Measurements from ENCODE around the gene RARS2.
"Not testable (repeated sequence)": the region's sequence is repeated elsewhere in the genome, so short reads cannot be mapped to it uniquely, and the experiment has no call there.

Gene RARS2

DNA sequence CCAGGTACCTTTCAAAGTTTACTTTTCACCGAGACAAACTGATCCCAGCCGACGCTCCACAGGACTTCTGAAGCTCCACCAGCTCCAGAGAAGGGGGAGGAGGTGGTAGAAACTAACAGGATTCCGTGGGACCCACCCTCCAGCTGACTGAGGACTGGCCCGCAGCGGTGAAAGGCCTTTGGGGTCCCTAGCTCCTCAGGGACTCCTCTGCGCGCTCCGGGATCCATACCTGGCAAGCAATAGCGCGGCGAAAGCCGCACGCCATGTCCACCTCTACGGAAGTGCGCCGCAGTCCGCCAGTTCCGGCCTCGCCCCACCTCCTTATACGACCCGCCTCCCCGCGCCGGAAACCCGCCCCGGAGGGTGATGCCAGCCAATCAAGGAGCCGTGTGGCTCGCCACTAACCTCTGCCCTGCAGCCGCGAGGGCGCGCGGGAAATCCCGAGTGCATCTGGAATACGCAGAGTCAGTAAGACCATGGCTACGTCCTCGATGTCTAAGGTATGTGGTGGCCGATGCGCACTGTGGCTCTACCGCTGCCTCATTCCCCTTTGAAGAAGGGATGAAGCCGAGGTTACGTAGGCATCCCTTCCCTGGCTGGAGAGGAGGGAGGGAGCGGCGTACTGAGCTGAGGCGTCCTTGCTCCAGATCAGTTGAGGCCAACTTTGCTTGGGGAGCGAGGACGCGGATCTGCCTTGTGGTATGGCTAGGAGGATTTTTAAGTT is at the start of gene RARS2, which contains the start of gene ORC3:
RARS2 (minus strand) TSS at position 295 of the 724 bp plus-strand sequence; CDS start at position 265, 30 bp downstream.
ORC3 (plus strand) TSS at position 443 of the 724 bp plus-strand sequence; CDS start at position 477, 34 bp downstream.
- DNase-seq = peak; percentile 85 to 86

GRCh38 chr6:87639373-87639772 is 49.6 kb upstream of the RARS2 start:
- DNase-seq = no peak

DNA sequence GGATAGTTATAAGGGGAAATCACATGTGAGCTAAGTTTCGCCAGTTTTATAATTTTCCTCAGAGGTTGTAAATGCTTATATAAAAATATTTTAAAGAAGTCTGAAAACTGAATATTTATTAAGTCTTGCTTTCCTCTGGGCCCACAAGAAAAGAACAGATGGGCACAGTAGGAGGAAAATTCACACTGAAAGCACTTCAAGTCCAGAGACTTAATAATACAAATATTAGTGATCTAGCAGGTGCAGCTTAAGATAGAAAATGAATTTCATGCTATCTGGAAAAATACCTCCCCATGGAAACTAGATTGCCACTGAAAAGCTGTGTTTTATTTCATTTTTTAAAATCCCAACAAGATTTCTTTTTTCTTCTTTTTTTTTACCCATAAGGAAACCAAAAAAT is 47.3 kb upstream of the RARS2 start:
- no peak for DNase-seq

- DNase-seq = no peak
These were observed 46.5 kb upstream of the RARS2 start for GRCh38 chr6:87636315-87636714.

- DNase-seq = no peak
These were observed 44.1 kb upstream of the RARS2 start for GRCh38 chr6:87633851-87634250.

DNA sequence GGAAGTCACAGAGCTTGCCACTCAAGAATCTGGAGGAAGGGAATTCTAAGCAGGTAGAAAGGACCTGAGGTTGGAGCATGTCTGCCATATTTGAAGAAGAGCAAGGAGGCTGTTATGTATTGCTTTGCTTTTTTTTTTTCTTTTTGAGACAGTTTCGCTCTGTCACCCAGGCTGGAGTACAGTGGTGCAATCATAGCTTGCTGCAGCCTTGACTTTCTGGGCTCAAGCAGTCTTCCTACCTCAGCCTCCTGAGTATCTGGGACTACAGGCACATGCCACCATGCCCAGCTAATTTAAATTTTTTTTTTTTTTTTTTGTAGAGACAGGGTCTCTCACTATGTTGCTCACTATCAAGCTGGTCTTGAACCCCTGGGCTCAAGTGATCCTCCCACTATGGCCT is 41.0 kb upstream of the RARS2 start:
- no peak for DNase-seq

DNA sequence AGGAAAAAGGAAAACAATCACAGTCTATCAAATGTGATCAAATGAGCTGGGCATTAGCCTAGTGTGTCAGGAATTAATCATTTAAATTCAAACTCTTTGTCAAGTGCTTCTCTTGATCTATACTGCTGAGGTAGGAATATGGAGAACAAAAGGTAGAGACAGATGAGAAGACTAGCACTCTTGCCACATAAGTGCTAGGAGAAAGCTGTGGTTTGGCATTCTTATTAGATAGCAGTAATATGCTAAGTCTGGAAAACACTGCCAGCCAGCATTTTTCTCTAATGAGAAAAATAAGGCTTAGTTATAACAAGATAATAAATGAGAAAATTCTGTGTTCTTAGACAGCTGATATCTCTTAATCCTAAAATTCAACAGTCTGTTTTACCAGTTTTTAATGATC is 39.1 kb upstream of the RARS2 start:
- no peak for DNase-seq

- no peak for DNase-seq
These were observed 38.6 kb upstream of the RARS2 start for GRCh38 chr6:87628424-87628823.

GRCh38 chr6:87623248-87623647 is 33.5 kb upstream of the RARS2 start:
- no peak for DNase-seq

GRCh38 chr6:87618531-87618930 is 28.7 kb upstream of the RARS2 start:
- no peak for DNase-seq

DNA sequence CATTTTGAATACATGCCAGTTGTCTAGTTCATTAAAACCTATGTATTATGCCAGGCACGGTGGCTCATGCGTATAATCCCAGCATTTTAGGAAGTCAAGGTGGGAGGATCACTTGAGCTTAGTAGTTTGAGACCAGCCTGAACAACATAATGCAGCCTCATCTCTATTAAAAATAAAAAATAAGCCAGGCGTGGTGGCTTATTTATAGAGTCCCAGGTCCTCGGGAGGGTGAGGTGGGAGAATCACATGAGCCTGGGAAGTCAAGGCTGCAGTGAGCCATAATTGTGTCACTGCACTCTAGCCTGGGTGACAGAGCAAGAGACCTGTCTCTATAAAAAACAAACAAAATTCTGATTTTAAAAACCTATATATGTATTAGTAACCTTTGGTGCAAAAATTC is 27.6 kb upstream of the RARS2 start:
- DNase-seq = no peak

DNA sequence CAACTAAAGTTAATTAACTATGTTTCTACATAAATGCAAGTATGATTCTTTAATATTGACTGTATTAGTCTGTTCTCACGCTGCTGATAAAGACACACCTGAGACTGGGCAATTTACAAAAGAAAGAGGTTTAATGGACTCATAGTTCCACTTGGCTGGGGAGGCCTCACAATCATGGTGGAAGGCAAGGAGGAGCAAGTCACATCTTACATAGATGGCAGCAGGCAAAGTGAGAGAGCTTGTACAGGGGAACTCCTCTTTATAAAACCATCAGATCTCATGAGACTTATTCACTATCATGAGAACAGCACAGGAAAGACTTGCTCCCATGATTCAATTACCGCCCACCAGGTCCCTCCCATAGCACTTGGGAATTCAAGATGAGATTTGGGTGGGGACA is 23.2 kb upstream of the RARS2 start:
- DNase-seq = not testable (repeated sequence)

DNA sequence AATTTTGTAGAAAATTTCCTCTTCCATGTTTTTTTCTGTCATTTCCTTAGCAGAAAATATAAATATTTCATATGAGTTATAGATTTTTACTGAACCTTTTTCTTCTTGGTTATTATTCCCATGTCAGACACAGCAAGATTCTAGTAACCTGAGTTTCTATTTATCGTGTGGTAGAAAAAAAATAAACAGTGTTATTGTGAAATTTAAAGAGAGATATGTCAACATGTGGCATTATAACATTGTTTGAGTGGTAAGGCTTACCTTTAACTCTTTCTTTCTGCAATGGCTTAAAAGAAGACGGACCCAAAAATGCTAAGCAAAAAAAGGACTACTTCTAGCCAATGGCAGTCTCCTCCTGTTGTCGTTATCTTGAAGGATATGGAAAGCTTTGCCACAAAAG is 19.0 kb upstream of the RARS2 start:
- no peak for DNase-seq

DNA sequence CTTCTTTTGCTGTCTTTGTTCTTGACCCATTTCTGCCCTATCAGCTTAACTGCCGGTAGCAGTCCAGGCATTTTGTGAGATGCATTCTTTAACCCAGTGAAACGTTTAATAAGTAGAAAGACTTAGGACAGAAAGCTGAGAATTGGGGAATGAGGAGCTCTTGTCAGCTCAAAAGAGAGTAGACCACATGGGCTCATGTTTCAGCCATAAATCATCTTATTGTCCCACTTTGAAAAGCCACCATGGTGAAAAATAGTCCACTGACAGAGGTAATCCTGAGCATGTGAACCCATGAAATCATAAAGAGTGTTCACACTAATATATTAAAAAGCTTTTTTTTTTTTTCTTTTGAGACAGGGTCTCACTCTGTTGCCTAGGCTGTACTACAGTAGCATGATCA is 16.4 kb upstream of the RARS2 start:
- DNase-seq = no peak

DNA sequence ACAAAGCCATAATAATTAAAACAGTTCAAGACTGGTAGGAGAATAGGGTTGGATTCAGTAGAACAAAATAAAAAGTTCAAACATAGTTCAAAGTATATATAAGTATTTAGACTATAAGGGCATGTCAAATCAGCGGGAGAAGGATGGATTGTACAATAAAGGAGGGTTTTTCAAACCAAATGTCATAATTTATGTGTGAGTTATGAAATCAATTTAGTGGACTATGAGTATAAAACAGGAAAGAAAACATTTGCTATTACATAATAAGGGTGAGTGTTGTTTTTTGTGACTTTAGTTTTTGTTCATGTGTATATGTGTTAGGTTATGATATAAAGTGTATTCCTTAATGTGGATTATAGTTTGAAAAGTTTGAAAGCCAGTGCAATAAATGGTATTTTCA is 10.8 kb upstream of the RARS2 start:
- DNase-seq = no peak

DNA sequence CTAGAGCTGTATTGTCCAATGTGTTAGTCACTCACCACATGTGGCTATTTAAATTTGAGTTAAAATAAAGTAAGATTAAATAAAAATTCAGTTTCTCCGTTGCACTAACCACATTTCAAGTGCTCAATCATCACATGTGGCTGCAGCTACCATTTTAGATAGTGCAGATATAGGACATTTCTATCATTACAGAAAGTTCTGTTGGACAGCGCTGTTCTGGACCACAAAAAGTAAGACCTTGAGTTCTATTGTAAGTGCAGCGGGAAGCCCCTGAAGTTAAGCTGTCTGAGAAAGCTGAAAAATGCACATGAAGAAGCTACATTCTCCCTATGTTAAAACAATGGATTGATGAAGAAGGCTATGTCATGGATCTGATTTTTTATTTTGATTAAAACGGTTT is 1.2 kb upstream of the RARS2 start:
- no peak for DNase-seq

DNA sequence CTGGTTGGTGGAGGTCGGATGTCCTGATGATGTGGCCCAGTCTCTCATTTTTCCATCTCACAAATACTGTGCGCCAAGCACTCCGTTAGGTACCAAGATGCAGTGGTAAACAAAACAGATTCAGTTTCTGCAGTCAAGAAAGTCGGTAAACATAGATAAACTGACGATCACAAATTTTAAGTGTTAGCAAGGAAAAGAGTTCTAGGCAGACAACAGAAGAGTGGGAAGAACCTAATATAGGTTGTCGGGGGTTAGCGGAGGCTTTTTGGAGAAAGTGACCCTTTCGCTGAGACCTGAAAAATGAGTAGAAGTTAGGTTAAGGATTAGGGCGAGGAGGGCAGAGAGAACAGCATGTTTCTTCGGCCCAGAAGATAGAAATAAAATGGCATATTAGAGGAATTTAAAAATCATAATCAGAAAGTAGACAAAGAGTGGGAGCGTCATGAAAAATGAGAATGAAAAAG is 662 bp upstream of the RARS2 start:
- no peak for DNase-seq

DNA sequence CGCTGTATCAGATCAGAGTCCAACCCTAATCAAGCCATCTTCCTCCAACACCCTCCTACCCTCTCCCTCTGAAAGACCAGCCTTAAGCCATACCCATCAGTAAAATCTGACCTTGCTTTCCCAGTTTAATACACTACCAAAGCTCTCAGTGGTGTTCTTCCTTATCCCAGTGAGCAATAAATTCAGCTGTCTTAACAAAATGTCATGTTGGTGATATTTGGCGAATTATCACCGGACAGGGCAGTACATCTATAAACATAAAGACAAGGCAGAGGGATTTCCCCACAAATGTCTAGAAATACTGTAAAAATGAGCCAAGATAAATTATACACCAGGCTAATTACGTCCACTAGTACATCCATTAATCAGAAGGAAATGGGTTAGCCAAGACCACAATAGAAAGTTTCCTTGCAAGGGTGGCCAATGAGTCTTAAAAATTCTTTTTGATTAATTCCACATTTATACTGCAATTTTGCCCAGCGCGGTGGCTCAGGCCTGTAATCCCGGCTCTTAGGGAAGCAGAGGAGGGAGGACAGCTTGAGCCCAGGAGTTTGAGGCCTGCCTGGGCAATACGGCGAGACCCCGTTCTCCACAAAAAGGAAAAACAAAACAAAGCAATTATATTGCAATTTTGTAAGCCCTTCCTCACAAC is 905 bp downstream of the RARS2 start:
- DNase-seq = no peak

GRCh38 chr6:87586371-87587077 is 3.3 kb downstream of the RARS2 start:
- no peak for DNase-seq

DNA sequence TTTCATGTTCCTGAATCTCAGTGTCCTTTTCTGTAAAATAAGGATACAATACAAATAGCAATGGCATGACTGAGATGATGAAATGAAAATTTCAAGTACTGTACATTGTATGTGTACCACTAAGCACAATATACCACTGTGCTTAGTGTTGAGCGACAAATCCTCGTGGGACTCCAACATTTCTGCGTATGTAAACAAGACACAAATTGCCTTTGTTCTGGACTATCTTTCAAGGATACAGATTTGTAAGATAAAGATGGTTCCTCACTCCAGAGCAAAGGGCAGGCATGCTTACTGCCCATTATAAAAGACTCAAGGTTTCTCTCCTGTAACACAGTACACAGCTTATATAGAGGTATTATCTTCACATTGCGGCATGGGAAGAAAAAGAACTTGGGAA is 6.0 kb downstream of the RARS2 start:
- no peak for DNase-seq

- no peak for DNase-seq
These were observed 14.4 kb downstream of the RARS2 start for GRCh38 chr6:87575423-87575822.

DNA sequence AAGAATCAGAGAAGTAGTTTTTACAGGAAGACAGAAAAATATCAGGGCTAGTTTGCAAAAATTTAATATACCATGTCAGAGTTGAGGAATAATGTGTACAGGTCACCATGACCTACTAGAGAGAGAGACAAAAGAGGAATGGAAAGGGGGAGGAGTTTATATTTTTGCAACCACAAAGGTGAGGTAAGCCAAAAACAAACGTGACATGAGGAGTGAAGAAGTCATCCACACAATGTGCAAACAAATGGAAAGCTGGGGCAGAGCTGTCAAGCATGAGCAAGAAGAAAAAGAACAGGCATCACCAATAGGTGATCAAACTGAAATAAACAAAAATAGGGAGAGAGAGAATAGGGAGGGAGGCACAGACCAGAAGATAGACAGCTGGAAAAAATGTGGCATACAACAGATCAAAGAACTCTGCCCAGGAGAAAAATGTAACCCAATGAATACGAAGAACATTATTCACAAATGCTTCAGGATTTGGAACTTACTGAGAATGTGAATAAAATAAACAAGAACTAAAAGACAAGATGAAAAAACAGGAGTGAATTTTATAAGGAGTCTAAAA is 15.5 kb downstream of the RARS2 start:
- DNase-seq = no peak

DNA sequence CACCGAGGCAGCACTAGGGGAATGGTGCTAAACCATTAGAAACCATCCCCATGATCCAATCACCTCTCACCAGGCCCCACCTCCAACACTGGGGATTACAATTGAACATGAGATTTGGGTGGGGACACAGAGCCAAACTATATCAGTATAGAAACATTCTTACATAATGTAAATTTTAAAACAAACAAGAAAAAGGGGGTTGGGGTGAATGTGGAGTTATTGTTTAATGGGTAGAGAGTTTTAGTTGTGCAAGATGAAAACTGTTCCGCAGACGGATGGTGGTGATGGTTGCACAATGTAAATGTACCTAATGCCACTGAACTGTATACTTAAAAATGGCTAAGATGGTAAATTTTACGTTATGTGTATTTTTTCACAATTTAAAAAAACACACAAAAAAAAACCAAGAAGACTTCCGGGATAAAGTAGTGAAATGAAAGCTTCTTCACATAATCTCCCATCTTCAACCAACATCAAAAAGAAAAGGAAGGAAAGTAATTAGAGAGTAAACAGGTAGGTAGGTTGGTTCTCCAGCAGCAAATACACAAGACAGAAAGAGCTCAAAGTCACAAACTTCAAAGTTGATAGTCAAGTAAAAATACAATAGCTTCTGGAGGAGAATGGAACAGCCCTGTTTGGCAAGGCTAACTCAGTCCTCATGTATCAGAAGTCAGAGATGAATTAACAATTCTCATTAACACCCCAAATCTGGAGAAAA is 16.3 kb downstream of the RARS2 start:
- no peak for DNase-seq

Measured in bone marrow (tissue), 2 donors.